HG03196 (cell line): ENCODE data around the gene KIAA1614.
"Not testable (repeated sequence)": the region's sequence is repeated elsewhere in the genome, so short reads cannot be mapped to it uniquely, and the experiment has no call there.

Experiments used
- ATAC-seq: cut with Tn5 transposase; IDR thresholded peaks from one replicate; pipeline ENCODE4 v1.9.1; 2021; ENCODE audit not compliant: unreplicated experiment

Gene KIAA1614

DNA sequence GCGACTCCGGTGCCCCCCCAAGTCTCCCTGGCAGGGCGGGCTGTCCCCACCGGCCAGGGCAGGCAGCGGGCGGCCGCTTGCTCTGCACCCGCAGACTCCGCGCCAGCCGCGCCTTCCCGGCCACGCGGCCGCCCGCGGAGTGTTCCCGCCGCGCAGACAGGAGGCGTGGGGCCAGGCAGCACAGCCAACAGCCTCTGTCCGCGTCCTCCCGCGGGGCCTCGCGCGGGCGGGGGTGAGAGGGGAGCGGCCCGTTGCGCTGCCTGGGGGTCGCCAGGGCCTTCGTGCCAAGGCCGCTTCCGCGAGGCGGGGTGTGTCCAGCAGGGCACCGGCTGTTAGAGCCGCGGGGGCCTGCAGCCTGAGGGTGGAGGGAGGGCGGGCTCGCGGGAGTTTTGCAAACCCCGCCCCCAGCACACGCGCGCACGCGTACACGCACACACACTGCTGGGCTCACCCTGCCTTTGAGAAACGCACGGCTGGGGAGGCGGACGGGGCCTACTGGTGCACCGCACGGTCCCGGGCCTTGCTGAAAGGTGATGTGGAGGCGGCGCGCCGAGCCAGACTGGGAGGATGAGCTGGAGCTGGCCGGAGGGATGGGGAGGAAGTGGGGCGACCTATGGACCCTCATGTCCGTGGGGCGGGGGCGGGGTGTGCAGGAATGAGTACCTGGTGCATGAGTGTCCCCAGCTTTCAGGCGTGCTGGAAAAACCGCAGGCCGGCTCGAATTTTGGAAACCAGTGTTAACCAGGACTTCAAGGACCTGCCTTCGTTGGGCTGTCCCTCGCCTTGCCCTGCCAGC is 41.5 kb downstream of the KIAA1614 start:
- ATAC-seq: peak; percentile 42

DNA sequence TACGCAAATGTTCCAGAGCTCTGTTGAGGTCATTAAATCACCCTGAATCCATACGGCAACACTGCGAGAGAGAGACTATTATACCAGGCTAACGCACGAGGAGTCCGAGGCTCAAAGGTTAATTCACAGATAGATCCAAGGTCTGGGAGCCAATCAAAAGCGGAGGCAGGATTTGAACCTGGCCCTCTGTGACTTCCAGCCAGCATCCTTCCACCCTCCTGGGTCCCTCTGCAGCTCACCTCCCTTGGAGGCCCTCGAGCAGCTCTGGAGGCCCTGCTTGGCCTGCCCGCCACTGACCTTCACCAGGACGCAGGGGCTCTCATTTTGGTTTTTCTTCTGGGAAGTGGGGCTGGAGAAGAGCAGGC is 42.1 kb downstream of the KIAA1614 start:
- ATAC-seq: no peak

DNA sequence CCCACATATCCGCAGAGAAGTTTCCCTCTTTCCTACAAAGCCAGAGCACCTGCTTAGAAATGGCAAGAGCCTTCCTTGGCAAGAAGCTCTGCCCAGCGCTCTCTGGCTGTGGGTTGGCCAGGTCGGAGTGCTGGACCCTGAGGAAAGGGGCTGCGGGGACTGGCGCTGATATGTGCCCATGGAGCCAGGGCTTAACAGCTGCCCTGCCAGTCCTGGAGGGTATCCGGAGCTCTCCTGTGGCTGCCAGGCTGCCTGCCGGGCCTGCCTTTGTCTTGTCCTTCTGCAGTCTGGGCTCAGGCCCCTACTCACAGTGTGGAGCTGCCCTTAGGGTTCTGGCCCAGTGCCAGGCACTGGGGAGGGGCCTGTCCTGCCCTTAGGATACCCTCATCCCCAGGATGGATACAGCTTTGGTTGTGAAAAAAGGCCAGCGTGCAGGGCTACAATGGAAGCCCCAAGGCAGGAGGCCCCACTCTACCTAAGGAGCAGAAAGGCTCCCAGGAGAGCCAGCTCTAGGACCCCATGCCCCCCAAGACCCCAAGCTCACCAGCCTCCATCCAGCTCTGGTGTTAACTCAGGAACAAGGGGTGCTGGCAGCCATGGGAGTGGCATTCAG is 43.4 kb downstream of the KIAA1614 start:
- no peak for ATAC-seq

GRCh38 chr1:180959620-180960019 is 46.9 kb downstream of the KIAA1614 start:
- not testable (repeated sequence) for ATAC-seq

DNA sequence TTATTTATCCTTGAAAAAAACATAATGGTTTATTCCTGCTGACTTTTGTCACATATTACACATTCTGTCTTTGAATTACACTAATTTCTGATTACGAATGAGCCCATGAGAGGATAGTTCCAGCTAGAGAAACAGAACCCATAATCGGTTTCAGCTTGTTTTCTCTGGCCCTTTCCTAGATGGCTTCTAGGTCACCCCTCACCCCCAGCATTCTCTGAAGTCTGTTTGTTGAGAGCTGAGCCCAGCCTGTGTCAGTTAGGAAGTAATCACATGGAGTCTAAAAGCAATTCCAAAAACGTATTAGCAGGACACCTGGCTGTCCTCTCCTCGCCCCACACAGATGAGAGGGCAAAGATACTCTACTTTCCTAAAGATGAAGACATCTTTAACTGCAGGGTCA is 48.9 kb downstream of the KIAA1614 start:
- ATAC-seq: no peak

DNA sequence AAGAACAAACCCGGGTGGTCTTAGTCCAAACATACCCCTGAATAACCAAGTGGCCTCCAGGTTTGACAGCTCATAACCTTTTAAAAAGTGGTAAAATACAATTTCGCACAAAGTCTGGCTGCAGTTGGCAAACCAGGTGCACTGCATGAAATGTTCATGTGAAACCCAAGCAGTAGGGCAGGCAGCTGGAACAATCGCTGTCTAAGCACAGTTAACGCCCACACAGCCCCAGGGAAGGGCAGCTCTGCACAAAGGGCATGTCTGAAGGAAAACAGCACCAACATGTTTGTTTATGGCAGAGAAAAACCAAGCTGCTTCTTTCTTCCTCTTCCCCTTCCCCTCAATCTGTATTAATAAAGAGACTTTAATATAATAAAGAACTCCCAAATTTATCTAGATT is 49.5 kb downstream of the KIAA1614 start:
- ATAC-seq: no peak

DNA sequence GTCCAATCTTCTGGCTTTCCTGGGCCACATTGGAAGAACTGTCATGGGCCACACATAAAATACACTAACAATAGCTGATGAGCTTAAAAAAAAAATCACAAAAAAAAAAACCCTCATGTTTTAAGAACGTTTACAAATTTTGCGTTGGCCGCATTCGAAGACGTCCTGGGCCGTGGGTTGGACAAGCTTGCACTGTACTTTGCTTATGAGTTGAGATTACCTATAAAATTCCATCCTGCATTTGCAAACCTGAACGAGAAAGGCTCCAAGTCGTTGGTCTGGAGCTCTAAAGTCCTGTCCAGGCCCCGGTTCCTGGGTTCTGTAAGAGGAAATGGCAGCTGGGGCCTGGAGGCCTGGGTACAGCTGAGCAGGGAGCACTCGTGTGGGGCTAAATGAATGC is 51.4 kb downstream of the KIAA1614 start:
- ATAC-seq: no peak

DNA sequence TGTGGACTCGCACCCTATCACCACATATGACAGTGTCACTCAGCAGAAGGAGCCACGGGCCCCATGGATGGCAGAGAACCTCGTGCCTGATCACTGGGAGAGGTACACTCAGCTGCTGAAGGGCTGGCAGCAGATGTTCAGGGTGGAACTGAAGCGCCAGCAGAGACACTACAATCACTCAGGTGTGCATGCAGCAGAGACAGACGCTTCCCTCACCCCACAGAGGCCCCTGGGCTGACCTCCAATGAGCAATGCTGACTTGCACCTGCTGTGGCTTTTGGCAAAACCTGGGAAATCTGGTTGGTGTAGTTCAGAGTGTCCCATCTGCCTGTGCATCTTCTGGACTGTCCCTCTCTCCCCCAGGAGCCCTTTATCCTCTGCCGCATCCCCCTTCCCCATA is 51.9 kb downstream of the KIAA1614 start:
- ATAC-seq: no peak

GRCh38 chr1:180966312-180966711 is 53.6 kb downstream of the KIAA1614 start:
- no peak for ATAC-seq

DNA sequence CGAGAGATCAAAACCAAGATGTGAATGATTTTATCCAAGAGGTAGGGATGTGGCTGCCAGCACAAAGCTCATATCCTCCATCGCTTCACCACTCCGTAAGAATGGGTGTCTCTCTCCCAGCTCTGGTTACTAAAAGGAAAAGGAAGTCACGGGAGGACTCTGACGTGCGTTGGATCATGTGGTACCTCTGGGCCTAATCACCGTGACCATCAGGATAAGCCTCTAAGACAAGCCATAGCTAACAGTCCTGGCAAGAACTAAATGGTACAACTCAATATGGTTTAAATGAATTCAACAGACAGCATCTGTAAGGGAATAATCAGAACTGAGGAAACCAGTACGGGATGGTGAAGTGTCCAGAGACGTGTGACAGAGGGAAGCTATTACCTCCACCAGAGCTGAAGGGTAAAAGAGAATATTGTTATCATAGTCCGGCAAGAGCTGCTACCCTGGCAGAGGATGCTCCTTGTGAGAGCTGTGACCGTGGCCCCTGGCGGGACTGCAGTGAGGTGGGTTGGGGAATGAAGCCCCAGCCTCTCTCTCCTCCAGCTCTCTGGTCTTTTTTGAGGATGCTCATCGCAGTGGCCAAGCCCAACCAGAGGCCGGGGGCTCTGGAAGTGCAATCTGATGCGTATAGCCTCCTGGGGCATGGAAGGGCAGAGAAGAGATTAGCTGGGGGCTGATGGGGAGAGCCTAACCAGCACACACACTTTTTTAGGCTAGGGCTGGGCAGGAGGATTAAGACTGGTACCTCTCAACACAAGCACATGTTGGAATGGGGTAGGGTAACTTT is 54.2 kb downstream of the KIAA1614 start:
- ATAC-seq: no peak

- ATAC-seq: no peak
Observed at GRCh38 chr1:180967558-180967957, 54.9 kb downstream of the KIAA1614 start.

- ATAC-seq: not testable (repeated sequence)
Observed at GRCh38 chr1:180968834-180969233, 56.1 kb downstream of the KIAA1614 start.

- ATAC-seq: no peak
Observed at GRCh38 chr1:180969434-180969833, 56.7 kb downstream of the KIAA1614 start.

- ATAC-seq: no peak
Observed at GRCh38 chr1:180970333-180971079, 57.8 kb downstream of the KIAA1614 start.

DNA sequence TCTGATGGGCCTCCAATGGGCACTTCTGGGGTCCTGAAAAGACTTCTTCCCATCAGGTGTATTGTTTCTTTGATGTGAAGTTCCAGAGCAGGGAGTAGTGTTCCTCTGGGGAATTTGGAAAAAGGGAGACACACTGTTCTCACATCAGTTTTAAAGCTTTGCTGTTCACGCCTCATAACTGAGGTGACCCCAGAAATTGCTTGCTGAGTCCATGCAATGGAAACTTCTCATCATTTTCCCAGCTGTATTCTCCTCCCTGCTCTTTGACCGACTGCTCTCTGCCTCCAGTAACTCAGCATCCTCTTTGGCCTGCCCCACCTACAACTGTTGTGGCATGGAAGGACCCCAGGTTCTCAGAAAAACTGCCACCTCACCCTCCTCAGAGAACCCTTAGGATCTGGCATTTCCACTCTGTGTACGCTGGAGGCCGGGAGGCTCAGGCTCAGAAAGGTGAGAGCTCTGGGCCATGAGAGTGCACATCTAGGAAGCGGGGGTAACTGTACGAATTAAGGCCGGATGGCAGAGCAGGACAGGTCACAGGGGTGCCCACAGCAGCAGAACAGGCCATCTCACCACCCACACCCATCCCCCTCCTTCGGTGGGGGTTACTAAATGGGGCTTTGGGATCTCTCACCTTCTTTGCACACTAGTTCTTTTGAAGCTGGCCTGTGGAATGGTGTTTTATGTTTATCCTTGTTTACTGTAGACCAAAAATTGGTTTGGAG is 58.7 kb downstream of the KIAA1614 start:
- ATAC-seq: no peak

- no peak for ATAC-seq
Observed at GRCh38 chr1:180973369-180973768, 60.7 kb downstream of the KIAA1614 start.

DNA sequence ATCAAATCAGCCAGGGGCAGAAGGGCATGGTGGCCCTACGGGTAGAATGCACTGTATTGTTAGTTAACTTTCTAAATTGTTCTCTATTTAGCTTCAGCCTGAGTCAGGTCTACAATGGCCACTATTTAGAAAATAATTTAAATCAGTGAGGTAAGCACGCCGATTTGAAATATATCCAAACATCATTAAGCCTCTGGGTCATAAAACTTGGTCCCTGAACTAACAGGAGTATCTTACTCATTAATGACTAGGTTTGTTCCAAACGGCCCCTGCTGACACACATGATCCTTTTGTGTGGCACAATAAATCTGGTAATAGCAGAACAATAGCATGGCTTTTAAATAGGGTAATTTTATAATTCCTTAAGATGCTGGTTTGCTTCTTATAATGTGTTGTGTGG is 61.5 kb downstream of the KIAA1614 start:
- no peak for ATAC-seq

- ATAC-seq: no peak
Observed at GRCh38 chr1:180975551-180975950, 62.9 kb downstream of the KIAA1614 start.

DNA sequence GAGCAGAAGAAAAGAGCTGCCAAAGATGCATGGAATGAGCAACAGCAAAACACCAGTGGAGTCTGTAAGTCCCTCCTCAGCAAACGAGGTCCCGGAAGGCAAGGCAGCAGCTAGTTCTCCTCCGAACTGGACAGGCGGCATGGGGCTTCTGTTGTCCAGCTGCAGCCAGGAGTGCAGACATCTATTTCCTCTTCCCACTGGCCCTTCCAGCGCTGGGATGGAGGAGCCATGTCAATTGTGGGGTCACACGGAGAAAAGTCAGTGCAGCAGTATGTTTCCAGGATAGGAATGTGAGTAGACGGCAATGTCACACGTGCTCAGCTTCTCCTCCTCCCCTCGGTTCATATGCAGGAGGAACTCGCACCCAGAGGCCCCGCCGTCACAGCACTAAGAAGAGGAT is 63.5 kb downstream of the KIAA1614 start:
- no peak for ATAC-seq

DNA sequence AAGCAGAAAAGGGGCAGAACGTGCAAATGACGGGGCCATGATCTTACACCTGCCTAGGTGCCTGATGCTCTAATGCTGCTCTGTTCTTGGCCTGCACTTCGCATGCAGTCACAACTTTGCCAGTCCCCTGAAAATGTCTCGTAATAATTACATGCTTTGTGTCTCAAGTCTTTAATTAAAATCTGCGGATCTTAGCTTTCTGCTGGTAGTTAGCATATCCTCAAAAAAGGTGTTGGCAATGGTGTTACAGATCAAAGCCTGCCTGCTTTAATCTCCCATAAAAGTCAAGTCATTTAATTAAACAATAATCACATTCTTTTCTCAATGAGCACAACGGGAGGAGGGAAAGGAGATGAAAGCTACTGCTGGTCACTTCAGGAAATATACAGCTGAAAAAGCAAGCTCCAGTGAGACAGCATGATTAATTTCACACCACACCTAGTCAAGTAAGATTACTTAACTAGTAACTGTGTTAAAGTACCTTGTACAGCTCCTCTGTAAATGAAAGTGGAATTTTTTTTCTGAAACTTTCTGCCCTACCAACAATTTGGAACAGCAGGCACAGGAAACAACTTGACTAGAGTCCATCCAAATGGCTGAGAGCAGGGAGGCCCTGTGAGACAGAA is 64.1 kb downstream of the KIAA1614 start:
- ATAC-seq: no peak
